ENCODE measurements around the gene HSD17B14. TPM values are rescaled to one million over a fixed set of nuclear protein-coding genes. Genes with fewer than 3 reads are reported as not detected.

HSD17B14 gene
- total and polyA plus RNA-seq, 4 donors = 3.7 to 12.6 (median 8.1) TPM

GRCh38 chr19:48814895-48815294, 21.4 kb downstream of the HSD17B14 start:
- H3K4me1 ChIP-seq (ENCODE audit: control insufficient read depth in 4 of 4, insufficient read depth in 4 of 4, low read length in 3 of 4) = peaks cover 8 to 53% (median 34%) of the 10 kb centered on the region in 4 donors
- H3K9me3 ChIP-seq (ENCODE audit: control insufficient read depth in 4 of 4, low read length in 3 of 4) = no peaks in the 10 kb centered on the region
- peaks cover 0 to 2% (median 0%) of the 10 kb centered on the region in 4 donors for H3K36me3 ChIP-seq (ENCODE audit: control insufficient read depth in 4 of 4, insufficient read depth in 3 of 4, low read depth in 1 of 4, low read length in 3 of 4)
- no peak for TF ChIP-seq YY1 (IDR thresholded peaks at IDR 0.05)
- no peak for TF ChIP-seq GABPA (IDR thresholded peaks at IDR 0.05 in 1 of 2, conservative IDR thresholded peaks at IDR 0.05 in 1 of 2)
- no peak for TF ChIP-seq TAF1 (conservative IDR thresholded peaks at IDR 0.05)
- no peak for TF ChIP-seq FOXA2 (IDR thresholded peaks at IDR 0.05)
- no peak for TF ChIP-seq RAD21 (IDR thresholded peaks at IDR 0.05)
- no peak for TF ChIP-seq REST (IDR thresholded peaks at IDR 0.05)
- no peak for TF ChIP-seq HNF4A (conservative IDR thresholded peaks at IDR 0.05)
- no peak for TF ChIP-seq ZBTB33 (IDR thresholded peaks at IDR 0.05)
- TF ChIP-seq MAX (IDR thresholded peaks at IDR 0.05) = no peak
- TF ChIP-seq HNF4G (IDR thresholded peaks at IDR 0.05) = no peak
- no peak for TF ChIP-seq ATF3 (IDR thresholded peaks at IDR 0.05)
- no peak for TF ChIP-seq NR2F2 (IDR thresholded peaks at IDR 0.05)
- no peak for TF ChIP-seq CTCF (IDR thresholded peaks at IDR 0.05; ENCODE audit: low read depth, low read length, missing input control)
- TF ChIP-seq EGR1 (IDR thresholded peaks at IDR 0.05; ENCODE audit: low read depth in 2 of 2) = no peak
- TF ChIP-seq FOXA1 (IDR thresholded peaks at IDR 0.05) = no peak
- TF ChIP-seq SP1 (IDR thresholded peaks at IDR 0.05) = no peak
- no peak for TF ChIP-seq JUND (IDR thresholded peaks at IDR 0.05)
- TF ChIP-seq RXRA (IDR thresholded peaks at IDR 0.05) = no peak
- H3K4me3 ChIP-seq (ENCODE audit: low read depth in 1 of 3, low read length in 3 of 3) = no peak overlapping the region
- DNase-seq (ENCODE audit: low spot score) = no peak
- 93% methylated on average over 6 of the region's 6 CpGs for WGBS
- no peak overlapping the region for H3K9ac ChIP-seq (ENCODE audit: low read depth in 1 of 2, low read length in 2 of 2)
- no peak overlapping the region for H3K27ac ChIP-seq (ENCODE audit: low read depth in 1 of 2, low read length in 2 of 2)
- H3K27me3 ChIP-seq (ENCODE audit: control insufficient read depth in 4 of 4, insufficient read depth in 4 of 4, low read length in 3 of 4) = no peaks in the 10 kb centered on the region
